GM23338 (cell line): ENCODE data around the gene FLYWCH1. TPM values are rescaled to one million over a fixed set of nuclear protein-coding genes. Genes with fewer than 3 reads are reported as not detected.

Experiments
- ATAC-seq: fragments of 200-7000 bp; cut with Tn5 transposase; 3 replicates; pipeline ENCODE4 v1.9.1; 2020
- DNase-seq: peaks from one replicate; pipeline ENCODE4 v3.0.0-alpha.2; 2015; ENCODE audit warnings: low spot score
- H2AFZ ChIP-seq: fragments of 200-600 bp; sonication (generic); 2 replicates; pipeline ENCODE4 v1.8.0; 2016; ENCODE audit warnings: antibody characterized with exemption, mild to moderate bottlenecking, moderate library complexity
- H3F3A ChIP-seq: fragments of 200-600 bp; sonication (generic); replicated peaks from 2 replicates; pipeline ENCODE4 v1.8.0; 2017; ENCODE audit warnings: antibody characterized with exemption, mixed run types, low read depth
- H3K27ac ChIP-seq: fragments of 200-600 bp; sonication (generic); 2 replicates; pipeline ENCODE4 v1.6.1; 2016; ENCODE audit warnings: low read depth
- H3K27me3 ChIP-seq: fragments of 200-600 bp; sonication (generic); 2 replicates; pipeline ENCODE4 v1.8.0; 2016; ENCODE audit warnings: mild to moderate bottlenecking, mixed run types, moderate library complexity; ENCODE audit not compliant: insufficient read depth
- H3K36me3 ChIP-seq: fragments of 200-600 bp; sonication (generic); 2 replicates; pipeline ENCODE4 v1.8.0; 2016; ENCODE audit warnings: mild to moderate bottlenecking; ENCODE audit not compliant: insufficient read depth
- H3K4me1 ChIP-seq: fragments of 200-600 bp; sonication (generic); 2 replicates; pipeline ENCODE4 v1.8.0; 2016; ENCODE audit warnings: mild to moderate bottlenecking, moderate library complexity; ENCODE audit not compliant: insufficient read depth
- H3K4me2 ChIP-seq: fragments of 200-600 bp; sonication (generic); 2 replicates; pipeline ENCODE4 v1.7.1; 2017; ENCODE audit warnings: mixed run types
- H3K4me3 ChIP-seq: fragments of 200-600 bp; sonication (generic); 2 replicates; pipeline ENCODE4 v1.6.1; 2016; ENCODE audit warnings: mixed run types
- H3K79me2 ChIP-seq: fragments of 200-600 bp; sonication (generic); replicated peaks from 2 replicates; pipeline ENCODE4 v1.8.0; 2017; ENCODE audit warnings: mild to moderate bottlenecking; ENCODE audit not compliant: insufficient read depth
- H3K9me2 ChIP-seq: fragments of 200-600 bp; sonication (generic); 2 replicates; pipeline ENCODE4 v1.8.0; 2017; ENCODE audit not compliant: insufficient read depth
- H4K20me1 ChIP-seq: fragments of 200-600 bp; sonication (generic); replicated peaks from 2 replicates; pipeline ENCODE4 v1.8.0; 2017; ENCODE audit warnings: mild to moderate bottlenecking; ENCODE audit not compliant: insufficient read depth
- H3K27ac Mint-ChIP-seq: 2 replicates; pipeline ENCODE4 v1.8.0; 2020; ENCODE audit warnings: inconsistent platforms, mild to moderate bottlenecking, moderate library complexity, mixed read lengths
- H3K27me3 Mint-ChIP-seq: 3 replicates; pipeline ENCODE4 v1.8.0; 2022; ENCODE audit warnings: low read depth, mild to moderate bottlenecking, moderate library complexity, mixed read lengths, inconsistent platforms; ENCODE audit not compliant: insufficient read depth, poor library complexity
- H3K36me3 Mint-ChIP-seq: 3 replicates; pipeline ENCODE4 v1.8.0; 2021; ENCODE audit warnings: low read depth, mild to moderate bottlenecking, inconsistent platforms, moderate library complexity, mixed read lengths
- H3K4me1 Mint-ChIP-seq: 3 replicates; pipeline ENCODE4 v1.8.0; 2020; ENCODE audit warnings: mild to moderate bottlenecking, inconsistent platforms, mixed read lengths
- H3K4me3 Mint-ChIP-seq: 3 replicates; pipeline ENCODE4 v1.8.0; 2021; ENCODE audit warnings: moderate library complexity, mild to moderate bottlenecking, inconsistent platforms, mixed read lengths
- H3K9me3 Mint-ChIP-seq: 3 replicates; pipeline ENCODE4 v1.8.0; 2020; ENCODE audit warnings: moderate library complexity, mild to moderate bottlenecking, inconsistent platforms, mixed read lengths
- EZH2 ChIP-seq: fragments of 200-600 bp; sonication (generic); IDR thresholded peaks from one replicate; pipeline ENCODE4 v1.8.0; 2017; ENCODE audit warnings: antibody characterized with exemption, mild to moderate bottlenecking, low read depth; ENCODE audit not compliant: unreplicated experiment
- JUNB ChIP-seq: IDR thresholded peaks from one replicate; pipeline ENCODE4 v1.6.1; 2016; ENCODE audit warnings: antibody characterized with exemption; ENCODE audit not compliant: unreplicated experiment
- REST ChIP-seq: IDR thresholded peaks from one replicate; pipeline ENCODE4 v1.6.1; 2018; ENCODE audit warnings: antibody characterized with exemption; ENCODE audit not compliant: unreplicated experiment
- ZNF462 ChIP-seq: fragments of 250-450 bp; sonication (Bioruptor Pico); IDR thresholded peaks from 2 replicates; pipeline ENCODE4 v1.5.0; 2020; ENCODE audit warnings: mild to moderate bottlenecking, moderate library complexity
- polyA plus RNA-seq: library from polyadenylated mRNA; unstranded; fragments of >200 nt; fragmentation: Nextera tagmentation; extraction: Ambion mirVana; gene quantifications from 2 replicates; pipeline ENCODE4 v1.2.1, GENCODE V29; 2016
- total RNA-seq: library from RNA; depleted of rRNA; stranded (reverse); fragments of >200 nt; shearing (Covaris generic); gene quantifications from 2 replicates; pipeline ENCODE4 v1.2.3, GENCODE V29; 2014

FLYWCH1 gene
- total and polyA plus RNA-seq, 2 experiments from 2014 or later = 6.0 to 29.3 TPM

- TF ChIP-seq EZH2 (no peak), ZNF462 (no peak)
Observed at GRCh38 chr16:2990891-2991290, 79.2 kb downstream of the FLYWCH1 start (continued).

- no peak overlapping the region for H3K4me2 ChIP-seq
Observed at GRCh38 chr16:2991566-2992261, 80.0 kb downstream of the FLYWCH1 start.

More at GRCh38 chr16:2991566-2992261, 80.0 kb downstream of the FLYWCH1 start:
- Histone ChIP-seq H3F3A (no peaks in the 10 kb centered on the region), H3K27me3 (no peaks in the 10 kb centered on the region), H3K4me3 (no peak overlapping the region), H4K20me1 (no peaks in the 10 kb centered on the region), H3K27ac (no peak overlapping the region), H2AFZ (no peak overlapping the region), H3K4me1 (peaks cover 31% of the 10 kb centered on the region), H3K79me2 (no peaks in the 10 kb centered on the region), H3K9me2 (no peaks in the 10 kb centered on the region), H3K36me3 (no peaks in the 10 kb centered on the region)
- peaks cover 31% of the 10 kb centered on the region for H3K4me1 Mint-ChIP-seq
- H3K36me3 Mint-ChIP-seq = no peaks in the 10 kb centered on the region
- no peak overlapping the region for H3K4me3 Mint-ChIP-seq
- DNase-seq (no peak), ATAC-seq (no peak)
- no peaks in the 10 kb centered on the region for H3K9me3 Mint-ChIP-seq
- no peak for TF ChIP-seq REST
- TF ChIP-seq JUNB = no peak
- peaks cover 7% of the 10 kb centered on the region for H3K27me3 Mint-ChIP-seq
- H3K27ac Mint-ChIP-seq = no peak overlapping the region
